Umbilical cord (tissue), 2 donors: ENCODE results near the gene TMEM33. TPM values are rescaled to one million over a fixed set of nuclear protein-coding genes. Genes with fewer than 3 reads are reported as not detected.

Experiments
- DNase-seq: peaks from one replicate; pipeline ENCODE4 v3.0.0-alpha.2; 2015; ENCODE audit warnings: low spot score
- total RNA-seq: library from RNA; depleted of rRNA; stranded (reverse); fragments of >200 nt; gene quantifications from one replicate; pipeline ENCODE4 v1.2.3, GENCODE V29; 2014; ENCODE audit warnings: low replicate concordance; ENCODE audit not compliant: insufficient read depth

Gene TMEM33
- total RNA-seq, 1 donor from 2014 or later = 30.1 TPM

DNA sequence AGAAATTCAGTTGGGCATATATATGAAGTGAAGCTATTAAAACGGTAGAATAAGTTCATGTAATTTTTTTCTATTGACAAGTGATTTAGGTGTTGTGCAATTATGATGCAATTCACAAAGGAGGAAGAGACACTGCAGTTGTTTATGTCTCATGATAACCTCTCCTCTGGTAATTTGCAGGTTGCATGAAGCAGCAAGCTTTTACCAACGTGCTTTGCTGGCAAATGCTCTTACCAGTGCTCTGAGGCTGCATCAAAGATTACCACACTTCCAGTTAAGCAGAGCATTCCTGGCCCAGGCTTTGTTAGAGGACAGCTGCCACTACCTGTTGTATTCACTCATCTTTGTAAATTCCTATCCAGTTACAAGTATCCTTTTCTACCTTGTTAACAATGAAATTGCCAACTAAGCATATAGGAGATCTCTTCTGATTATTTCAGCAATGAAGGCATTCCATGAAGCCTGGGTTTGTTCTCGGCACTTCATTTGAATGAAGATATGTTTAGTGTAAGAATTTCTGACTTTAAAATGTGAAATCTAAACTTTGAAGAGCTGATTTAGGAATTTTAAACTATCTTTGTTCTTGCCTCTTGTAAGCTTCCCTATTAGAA is 3.9 kb downstream of the TMEM33 start:
- DNase-seq = no peak

DNA sequence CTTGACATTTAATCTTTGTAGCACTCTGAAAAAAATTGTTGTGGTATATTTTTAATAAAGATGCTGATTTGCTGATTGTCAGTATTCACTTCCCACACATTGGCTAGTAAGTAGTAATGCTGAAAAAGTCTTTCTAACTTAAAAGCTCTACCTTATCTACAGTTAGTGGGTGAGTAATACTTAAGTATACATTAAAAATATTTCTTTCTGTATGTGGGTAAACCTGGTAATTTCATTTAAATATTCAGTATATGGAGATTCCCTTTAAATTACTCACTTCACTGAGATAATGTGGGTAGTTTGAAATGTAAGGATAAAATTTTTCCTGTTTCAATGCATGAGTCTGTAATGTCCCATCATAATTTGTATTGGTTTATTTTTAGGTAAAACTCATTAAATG is 5.6 kb downstream of the TMEM33 start:
- no peak for DNase-seq

DNA sequence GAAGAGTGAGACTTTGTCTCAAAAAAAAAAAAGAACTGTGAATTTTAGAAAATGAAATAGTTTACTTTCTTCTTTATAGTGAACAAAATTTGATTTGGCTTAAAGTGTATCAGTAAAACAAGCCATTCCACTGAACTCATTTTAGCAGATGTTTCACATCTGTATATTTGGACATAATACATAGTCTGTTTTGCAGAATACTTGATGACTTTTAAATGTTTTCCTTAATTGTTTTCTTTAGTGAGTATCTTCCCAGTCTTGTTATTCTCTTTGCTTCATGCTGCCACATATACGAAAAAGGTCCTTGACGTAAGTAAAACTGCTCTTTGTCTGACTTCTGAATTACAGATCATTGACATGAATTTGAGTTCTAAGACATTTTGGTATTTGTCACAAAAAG is 8.3 kb downstream of the TMEM33 start:
- DNase-seq = no peak

DNA sequence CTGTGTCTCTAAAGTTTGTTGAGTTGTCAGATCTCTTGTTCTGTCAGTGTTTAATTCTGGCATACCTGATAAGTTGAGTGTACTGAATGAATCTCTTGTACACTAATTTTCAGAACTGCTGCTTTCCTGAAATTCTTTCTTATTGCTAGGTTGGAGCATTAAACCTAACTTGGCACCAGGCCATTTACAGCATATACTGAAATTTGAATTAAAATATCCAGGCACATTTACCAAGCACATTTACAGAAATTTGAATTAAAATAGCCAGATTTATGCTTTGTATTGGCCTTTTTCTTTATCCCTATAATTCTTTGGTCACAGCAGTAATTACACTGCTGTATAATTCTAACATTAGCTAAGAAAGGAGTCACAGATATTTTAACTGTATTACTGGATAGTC is 8.9 kb downstream of the TMEM33 start:
- DNase-seq = no peak

DNA sequence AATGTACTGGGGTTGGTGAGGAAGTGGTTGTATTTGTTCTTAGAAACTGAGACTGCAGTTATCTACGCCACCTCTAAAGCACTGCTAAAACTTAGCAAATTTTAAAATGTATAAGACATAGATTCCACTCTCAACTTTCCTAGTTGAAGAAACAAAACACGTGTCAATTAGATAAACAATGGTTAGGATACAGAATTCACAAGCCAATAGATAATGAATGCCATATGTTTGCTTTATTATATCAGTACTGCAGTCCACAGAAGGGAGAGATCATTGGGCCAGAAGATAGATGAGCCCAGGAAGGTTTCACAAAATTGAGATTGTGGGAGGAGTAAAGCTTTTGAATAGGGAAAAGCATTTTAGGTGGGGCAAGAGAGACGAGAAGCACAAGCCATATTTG is 14.3 kb downstream of the TMEM33 start:
- DNase-seq = no peak

DNA sequence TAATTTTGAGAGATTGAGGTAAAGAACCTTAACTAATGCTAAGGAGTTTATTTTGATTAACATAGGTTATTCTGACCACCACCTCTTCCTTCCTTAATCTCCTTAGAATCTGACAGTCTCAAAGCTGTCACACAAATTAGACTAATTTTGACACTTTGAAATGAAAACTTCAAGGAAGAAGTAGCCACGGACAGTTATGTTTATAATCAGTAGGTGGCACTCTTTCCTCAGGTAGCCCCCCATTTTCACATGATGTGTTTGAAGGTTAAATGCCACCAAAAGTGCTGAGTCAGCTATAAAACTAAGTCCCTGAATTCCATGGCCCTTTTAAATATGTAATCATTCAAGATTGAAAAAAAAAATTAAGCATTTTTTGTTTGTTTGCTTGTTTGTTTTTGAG is 22.4 kb downstream of the TMEM33 start:
- DNase-seq = no peak

DNA sequence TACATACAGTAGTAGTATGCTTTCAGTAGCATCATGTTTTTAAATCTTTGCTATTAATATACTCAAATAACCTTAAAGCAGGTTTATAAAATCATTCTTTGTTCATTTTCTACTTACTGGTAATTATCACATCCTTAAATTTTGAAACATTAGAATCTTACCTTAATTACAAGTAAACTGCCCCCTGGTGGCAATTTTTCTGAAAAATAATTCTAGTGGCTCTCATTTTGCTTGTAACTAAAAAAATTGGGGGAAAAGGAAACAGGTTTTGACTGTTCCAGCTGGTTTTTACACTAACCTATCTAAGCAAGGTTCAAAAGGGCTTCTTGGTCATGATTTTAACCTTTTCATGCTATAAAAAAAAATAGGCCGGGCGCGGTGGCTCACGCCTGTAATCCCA is 27.9 kb downstream of the TMEM33 start:
- DNase-seq = no peak

DNA sequence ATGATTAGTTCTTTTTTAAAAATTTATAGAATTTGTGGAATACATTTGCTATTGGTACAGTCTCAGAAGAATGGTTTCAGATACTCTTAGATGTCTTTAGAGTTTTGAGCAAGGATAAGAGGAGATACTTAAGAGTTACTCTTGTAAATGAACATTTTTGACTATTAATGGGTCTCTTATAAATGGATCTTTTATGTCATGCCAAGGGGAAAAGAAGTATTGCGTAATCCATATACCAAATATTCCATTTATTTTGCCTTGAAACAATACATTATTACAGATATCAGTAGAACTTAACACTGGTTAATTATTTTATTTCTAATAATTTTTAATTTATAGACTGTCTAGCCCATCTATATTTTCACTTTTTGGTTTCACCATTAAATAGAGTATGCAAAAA is 29.2 kb downstream of the TMEM33 start:
- DNase-seq = no peak

DNA sequence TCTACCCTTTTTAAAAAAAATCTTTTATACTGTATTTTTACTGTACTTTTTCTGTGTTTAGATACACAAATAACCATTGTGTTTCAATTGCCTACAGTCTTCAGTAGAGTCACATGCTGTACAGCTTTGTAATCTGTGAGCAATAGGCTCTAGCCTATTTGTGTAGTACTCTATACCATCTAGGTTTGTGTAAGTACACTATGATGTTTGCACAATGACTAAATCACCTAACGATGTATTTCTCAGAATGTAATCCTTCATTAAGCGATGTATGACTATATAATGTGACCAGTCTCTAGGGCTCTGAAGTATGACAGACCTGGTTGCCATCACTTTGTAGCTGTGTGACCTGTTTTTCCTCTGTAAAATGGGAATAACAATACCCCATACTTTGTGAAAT is 32.2 kb downstream of the TMEM33 start:
- no peak for DNase-seq

DNA sequence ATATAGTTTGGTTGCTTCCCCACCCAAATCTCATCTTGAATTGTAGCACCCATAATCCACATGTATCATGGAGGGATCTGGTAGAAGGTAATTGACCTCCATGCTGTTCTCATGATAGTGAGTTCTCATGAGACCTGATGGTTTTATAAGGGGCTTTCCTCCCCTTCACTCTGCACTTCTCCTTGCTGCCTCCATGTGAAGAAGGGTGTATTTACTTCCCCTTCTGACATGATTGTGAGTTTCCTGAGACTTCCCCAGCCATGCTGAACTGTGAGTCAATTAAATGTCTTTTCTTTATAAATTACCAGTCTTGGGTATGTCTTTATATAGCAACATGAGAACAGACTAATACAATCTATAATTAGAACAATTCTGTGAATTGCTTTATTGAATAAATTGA is 34.4 kb downstream of the TMEM33 start:
- no peak for DNase-seq

DNA sequence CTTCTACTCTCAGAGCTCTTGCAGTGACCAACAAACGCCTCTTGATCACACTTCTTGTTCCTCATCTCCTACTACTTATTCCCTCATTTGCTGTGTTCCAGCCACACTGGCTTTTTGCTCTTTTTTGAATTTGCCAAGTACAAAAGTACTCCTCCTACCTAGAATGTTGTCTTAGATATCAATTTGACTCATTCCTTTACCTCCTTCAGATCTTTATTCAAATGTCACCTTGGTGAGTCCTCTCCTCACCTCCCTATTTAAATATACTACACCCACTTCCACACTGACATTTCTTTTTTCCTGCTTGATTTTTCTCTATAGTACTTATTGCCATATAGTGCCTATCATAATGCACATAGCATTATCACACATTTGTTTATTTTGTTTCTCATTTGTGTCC is 40.1 kb downstream of the TMEM33 start:
- no peak for DNase-seq

DNA sequence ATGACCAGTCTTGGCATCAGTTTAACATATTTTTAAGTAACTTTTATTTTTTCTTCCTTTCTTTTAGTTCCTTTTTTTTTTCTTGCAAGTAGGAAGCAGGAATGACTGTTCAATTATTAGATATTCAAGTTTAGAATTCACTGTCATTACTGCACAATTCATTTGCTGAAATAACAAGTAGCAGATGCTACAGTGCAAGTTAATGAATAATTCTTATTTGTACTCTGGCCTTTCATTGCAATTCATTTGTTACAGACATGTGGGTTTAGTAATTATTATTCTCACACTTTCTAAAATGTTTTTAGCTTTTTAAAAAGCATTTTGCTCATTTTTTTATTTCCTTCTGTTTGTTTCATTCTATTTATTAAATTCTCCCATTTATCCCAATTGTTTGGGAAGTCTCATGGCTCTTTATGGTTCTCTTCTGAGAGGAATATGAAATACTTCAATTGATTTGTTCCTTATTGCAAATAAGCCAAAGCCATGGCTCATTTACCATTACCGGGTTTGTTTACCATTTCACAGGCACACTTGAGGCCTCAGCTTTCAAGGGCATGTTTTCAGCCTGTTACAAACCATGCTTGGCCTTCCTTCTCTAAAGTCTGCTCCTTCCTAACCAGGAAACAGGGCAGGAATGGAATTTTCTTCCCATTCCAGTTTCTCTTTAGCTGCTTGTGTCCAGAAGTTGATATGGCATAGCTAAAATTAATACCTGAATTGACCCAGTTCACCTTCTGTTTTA is 41.7 kb downstream of the TMEM33 start:
- no peak for DNase-seq

DNA sequence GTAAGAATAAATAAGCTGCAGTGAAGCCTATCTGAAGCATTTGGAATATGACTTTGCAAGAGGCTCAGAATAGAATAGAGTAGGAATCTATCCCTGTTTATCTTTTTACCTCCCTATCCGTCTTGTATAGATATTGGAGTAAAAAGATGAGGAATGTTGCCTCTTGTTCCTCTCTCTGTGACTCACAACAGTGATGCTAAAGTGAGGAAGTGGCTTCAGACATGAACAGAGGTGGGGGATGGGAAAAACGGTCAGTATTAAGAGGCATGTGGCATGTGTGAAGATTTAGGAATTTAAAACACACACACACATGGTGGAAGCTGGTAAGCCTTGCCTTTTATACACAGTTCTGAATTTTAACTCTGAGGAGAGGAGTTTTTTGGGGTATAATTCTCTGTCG is 42.5 kb downstream of the TMEM33 start:
- DNase-seq = no peak

DNA sequence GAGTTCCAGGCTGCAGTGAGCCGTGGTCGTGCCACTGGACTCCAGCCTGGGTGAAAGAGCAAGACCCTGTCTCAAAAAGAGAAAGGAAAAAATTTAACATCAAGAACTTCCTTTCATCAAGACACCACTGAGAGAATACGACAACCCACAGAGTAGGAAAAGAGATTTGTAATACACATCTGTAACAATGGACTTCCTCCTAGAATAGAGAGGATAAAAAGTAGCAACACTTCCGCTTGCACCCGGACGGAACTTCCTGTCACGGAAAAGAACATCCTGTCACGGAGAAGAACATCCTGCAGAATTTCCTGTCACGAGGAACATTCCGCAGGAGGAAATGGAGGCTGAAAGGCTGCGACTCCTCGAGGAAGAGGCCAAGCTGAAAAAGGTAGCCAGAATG is 46.2 kb downstream of the TMEM33 start, which contains the start of gene DCAF4L1:
Gene DCAF4L1 (plus strand): TSS at position 301 of the 400 bp plus-strand sequence. CDS start 37 bp downstream, at position 338.
- DNase-seq = no peak

DNA sequence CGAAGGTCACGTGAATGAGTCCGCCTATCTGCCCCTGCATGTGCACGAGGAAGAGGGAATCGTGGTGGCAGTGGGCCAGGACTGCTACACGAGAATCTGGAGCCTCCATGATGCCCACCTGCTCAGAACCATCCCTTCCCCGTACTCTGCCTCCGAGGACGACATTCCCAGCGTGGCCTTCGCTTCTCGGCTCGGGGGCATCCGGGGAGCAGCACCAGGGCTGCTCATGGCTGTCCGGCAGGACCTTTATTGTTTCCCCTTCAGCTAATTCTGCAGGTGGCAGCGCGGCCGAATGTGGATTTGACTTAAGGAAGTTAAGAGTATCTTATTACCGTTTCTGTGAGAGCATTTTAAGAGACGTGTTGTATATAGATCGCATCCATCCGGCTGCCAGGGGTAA is 47.5 kb downstream of the TMEM33 start:
- DNase-seq = no peak

DNA sequence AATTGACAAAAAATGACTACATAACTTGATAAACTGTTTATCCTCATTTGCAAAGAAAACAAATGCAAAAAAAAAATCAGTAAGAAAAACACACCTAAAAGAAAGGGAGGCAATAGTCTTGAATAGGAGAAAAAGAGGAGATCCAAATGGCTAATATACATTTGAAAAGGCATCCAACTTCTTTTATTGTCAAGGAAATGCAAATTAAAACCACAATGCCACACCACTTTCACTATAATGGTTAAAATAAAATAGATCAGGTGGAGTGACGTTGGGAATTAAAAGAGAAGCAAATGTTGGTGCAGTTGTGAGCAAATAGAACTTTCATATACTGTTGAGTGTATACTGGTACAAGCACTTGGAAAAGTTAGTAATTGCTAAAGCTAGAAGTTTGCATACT is 49.9 kb downstream of the TMEM33 start:
- no peak for DNase-seq

DNA sequence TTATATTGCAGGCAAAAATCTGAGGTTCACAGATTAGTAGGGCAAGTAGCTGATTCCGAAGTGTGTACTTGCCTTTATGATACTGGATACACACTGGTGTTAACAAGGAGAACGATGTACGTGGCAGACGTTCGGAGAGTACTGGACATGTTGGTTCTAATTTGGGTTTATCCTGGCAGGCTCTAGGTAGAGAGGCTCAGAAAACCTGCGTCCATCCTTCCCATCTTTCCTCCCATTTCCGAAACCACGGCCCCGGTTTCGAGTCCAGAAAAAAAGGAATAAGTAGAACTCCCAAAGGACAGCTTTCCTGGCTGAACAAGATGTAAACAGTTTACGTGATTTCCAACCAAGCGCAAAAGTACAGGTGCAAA is 54.8 kb downstream of the TMEM33 start:
- DNase-seq = no peak

DNA sequence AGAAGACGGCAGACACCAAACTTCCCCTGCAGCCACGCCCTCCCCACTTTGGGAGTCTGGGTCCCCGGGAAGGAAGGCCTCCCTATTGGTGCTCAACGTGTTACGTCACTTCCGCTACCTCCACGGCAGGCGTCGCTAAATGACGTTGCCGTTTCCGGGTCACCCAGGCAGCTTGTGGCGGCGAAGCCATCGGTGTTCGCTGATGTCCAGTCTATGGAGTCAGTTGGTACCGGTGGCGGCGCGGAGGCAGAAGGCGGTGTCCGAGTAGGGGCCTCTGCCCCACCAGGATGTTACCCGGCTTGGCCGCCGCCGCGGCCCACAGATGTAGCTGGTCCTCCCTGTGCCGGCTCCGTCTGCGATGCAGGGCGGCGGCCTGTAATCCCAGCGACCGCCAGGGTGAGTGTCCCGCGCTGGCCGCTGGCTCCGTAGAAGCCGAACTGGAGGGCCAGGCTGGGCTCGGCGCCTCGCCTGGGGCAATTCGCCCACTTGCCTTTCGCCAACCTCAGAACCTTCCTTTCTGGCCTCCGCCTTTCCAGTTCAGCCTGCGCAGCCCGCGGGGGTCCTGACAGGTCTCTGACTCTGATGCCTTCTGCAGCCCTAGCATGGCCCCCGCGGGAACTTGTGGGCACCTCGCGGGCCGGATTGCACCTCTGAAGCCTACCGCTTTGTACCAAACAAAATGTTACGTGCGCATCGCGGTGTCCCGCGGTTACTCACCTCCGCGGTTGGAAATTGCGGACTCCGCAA is 55.3 kb downstream of the TMEM33 start, which contains the start of gene SLC30A9:
Gene SLC30A9 (plus strand): TSS at position 166 of the 747 bp plus-strand sequence. CDS start 122 bp downstream, at position 288.
- DNase-seq = peak; percentile 98

DNA sequence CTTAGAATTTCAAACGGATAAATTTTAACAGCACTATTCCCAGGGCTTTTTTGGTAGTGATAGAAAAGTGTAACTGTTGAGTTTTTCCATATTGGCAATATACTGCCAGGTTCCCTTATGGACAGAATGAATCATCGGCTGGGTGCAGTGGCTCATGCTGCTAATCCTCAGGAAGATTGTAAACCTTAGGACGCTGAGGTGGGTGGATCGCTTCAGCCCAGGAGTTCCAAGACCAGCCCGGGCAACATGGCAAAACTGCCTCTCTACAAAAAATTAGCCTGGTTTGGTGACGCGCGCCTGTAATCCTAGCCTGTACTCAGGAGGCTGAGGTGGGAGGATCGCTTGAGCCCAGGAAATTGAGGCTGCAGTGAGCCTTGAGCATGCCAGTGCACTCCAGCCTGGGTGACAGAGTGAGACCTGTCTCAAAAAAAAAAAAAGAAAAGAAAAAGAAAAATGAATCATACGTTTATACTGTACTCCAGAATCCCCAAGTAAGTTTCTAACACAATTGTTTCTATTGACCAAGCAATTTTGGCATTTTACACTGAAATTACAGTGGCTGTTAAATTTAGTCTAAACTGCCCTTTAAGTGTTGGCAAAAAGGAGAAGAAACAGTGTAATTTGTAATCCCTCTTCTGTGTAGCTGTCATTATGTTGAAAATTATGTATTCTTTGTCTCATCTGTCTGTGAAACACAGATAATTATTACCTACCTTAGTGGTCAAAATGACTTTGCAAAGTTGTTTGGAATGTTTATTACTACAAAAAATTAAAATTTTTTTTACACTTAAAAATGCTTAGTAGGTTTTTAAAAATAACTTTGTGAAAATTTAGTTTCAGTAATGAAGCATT is 56.9 kb downstream of the TMEM33 start:
- no peak for DNase-seq

DNA sequence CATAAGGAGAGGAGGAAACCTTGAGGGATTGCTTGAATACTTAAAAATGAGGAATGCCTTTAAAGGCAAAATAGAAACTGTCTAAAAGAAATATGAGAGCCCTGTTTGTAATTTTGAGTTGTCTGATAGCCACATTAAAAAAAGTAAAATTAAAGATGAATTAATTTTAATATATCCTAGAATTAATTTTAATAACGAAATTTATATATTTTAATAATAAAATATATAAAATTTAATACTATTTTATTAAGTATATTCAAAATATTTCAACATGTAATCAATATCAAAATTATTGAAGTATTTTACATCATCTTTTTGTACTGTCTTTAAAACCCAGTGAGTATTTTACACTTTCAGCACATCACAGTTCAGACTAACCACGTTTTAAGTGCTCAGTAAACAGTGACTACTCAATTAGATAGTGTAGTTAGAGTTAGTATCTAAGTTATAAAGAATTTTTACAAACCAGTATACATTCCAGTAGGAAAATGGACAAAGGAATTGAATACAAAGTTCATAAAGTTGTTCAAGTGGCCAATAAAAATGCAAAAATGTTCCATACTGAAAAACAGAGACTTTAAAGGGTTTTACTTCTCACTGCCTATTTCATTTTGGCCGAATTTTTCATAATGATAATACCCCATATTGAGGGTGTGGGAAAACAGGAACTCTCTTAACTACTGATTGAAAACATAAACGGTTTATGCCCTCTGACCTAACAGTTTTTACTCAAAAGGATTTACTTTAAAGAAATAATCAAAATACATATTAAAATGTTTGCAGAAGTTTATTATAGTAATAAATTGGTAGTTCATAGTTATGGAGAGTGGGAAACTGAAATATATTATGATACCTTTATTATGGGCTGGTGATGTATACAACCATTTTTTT is 58.0 kb downstream of the TMEM33 start:
- DNase-seq = no peak
